ENCODE measurements around the gene NFXL1. TPM values are rescaled to one million over a fixed set of nuclear protein-coding genes. Genes with fewer than 3 reads are reported as not detected.

Gene NFXL1
- total RNA-seq, 2 donors from 2014 or later: 12.1 to 21.9 TPM

GRCh38 chr4:47873877-47874541 lies 40.4 kb downstream of the NFXL1 start:
- Mint-ChIP-seq H3K4me1 (ENCODE audit: low read depth in 2 of 2) (peaks cover 10 to 11% of the 10 kb centered on the region in 2 donors), H3K36me3 (peaks cover 44% of the 10 kb centered on the region), H3K4me3 (peak overlapping the region; percentile 26), H3K27me3 (no peaks in the 10 kb centered on the region), H3K27ac (no peak overlapping the region), H3K9me3 (no peaks in the 10 kb centered on the region)
- ATAC-seq: peak in 1 of 2 donors; percentile 87
- no peak for DNase-seq (ENCODE audit: low spot score)

- ATAC-seq: no peak
- no peak for DNase-seq (ENCODE audit: low spot score)
- Mint-ChIP-seq H3K9me3 (no peaks in the 10 kb centered on the region), H3K27me3 (no peaks in the 10 kb centered on the region), H3K4me3 (no peak overlapping the region), H3K27ac (no peak overlapping the region), H3K4me1 (ENCODE audit: low read depth in 2 of 2) (no peaks in the 10 kb centered on the region), H3K36me3 (no peaks in the 10 kb centered on the region)
These were observed 50.9 kb downstream of the NFXL1 start for GRCh38 chr4:47863486-47863885.

- Mint-ChIP-seq H3K27me3 (no peaks in the 10 kb centered on the region), H3K27ac (no peak overlapping the region), H3K9me3 (no peaks in the 10 kb centered on the region), H3K4me1 (ENCODE audit: low read depth in 2 of 2) (no peaks in the 10 kb centered on the region), H3K4me3 (no peak overlapping the region), H3K36me3 (no peaks in the 10 kb centered on the region)
- no peak for DNase-seq (ENCODE audit: low spot score)
- ATAC-seq: no peak
These were observed 52.1 kb downstream of the NFXL1 start for GRCh38 chr4:47862297-47862696.

- no peak overlapping the region for H3K27ac Mint-ChIP-seq
- H3K4me1 Mint-ChIP-seq (ENCODE audit: low read depth in 2 of 2): no peaks in the 10 kb centered on the region
- ATAC-seq: no peak
- no peaks in the 10 kb centered on the region for H3K36me3 Mint-ChIP-seq
- H3K9me3 Mint-ChIP-seq: no peaks in the 10 kb centered on the region
- no peaks in the 10 kb centered on the region for H3K27me3 Mint-ChIP-seq
- DNase-seq (ENCODE audit: low spot score): no peak
- no peak overlapping the region for H3K4me3 Mint-ChIP-seq
These were observed 54.1 kb downstream of the NFXL1 start for GRCh38 chr4:47860305-47860704.

GRCh38 chr4:47858006-47858405 lies 56.4 kb downstream of the NFXL1 start:
- Mint-ChIP-seq H3K4me1 (ENCODE audit: low read depth in 2 of 2) (peaks cover 0 to 2% of the 10 kb centered on the region in 2 donors), H3K4me3 (no peak overlapping the region), H3K27ac (no peak overlapping the region), H3K9me3 (no peaks in the 10 kb centered on the region), H3K36me3 (peaks cover 8% of the 10 kb centered on the region), H3K27me3 (no peaks in the 10 kb centered on the region)
- no peak for ATAC-seq
- no peak for DNase-seq (ENCODE audit: low spot score)

- Mint-ChIP-seq H3K36me3 (peaks cover 14% of the 10 kb centered on the region), H3K4me1 (ENCODE audit: low read depth in 2 of 2) (peaks cover 0 to 2% of the 10 kb centered on the region in 2 donors), H3K27me3 (no peaks in the 10 kb centered on the region), H3K27ac (no peak overlapping the region), H3K4me3 (no peak overlapping the region), H3K9me3 (no peaks in the 10 kb centered on the region)
- ATAC-seq: no peak
- no peak for DNase-seq (ENCODE audit: low spot score)
These were observed 57.7 kb downstream of the NFXL1 start for GRCh38 chr4:47856713-47857112.

GRCh38 chr4:47855350-47855749 lies 59.0 kb downstream of the NFXL1 start:
- no peak overlapping the region for H3K4me3 Mint-ChIP-seq
- no peak for ATAC-seq
- H3K9me3 Mint-ChIP-seq: no peaks in the 10 kb centered on the region
- DNase-seq (ENCODE audit: low spot score): no peak
- H3K36me3 Mint-ChIP-seq: peaks cover 14% of the 10 kb centered on the region
- no peak overlapping the region for H3K27ac Mint-ChIP-seq
- H3K4me1 Mint-ChIP-seq (ENCODE audit: low read depth in 2 of 2): peaks cover 0 to 2% of the 10 kb centered on the region in 2 donors
- no peaks in the 10 kb centered on the region for H3K27me3 Mint-ChIP-seq

- H3K4me3 Mint-ChIP-seq: no peak overlapping the region
- no peak overlapping the region for H3K27ac Mint-ChIP-seq
- DNase-seq (ENCODE audit: low spot score) (no peak), ATAC-seq (no peak)
- no peaks in the 10 kb centered on the region for H3K9me3 Mint-ChIP-seq
- peaks cover 19% of the 10 kb centered on the region for H3K36me3 Mint-ChIP-seq
- no peaks in the 10 kb centered on the region for H3K27me3 Mint-ChIP-seq
- peaks cover 0 to 2% of the 10 kb centered on the region in 2 donors for H3K4me1 Mint-ChIP-seq (ENCODE audit: low read depth in 2 of 2)
These were observed 62.2 kb downstream of the NFXL1 start for GRCh38 chr4:47852136-47852535.

GRCh38 chr4:47849466-47849865 lies 64.9 kb downstream of the NFXL1 start:
- no peaks in the 10 kb centered on the region for H3K9me3 Mint-ChIP-seq
- peaks cover 19% of the 10 kb centered on the region for H3K36me3 Mint-ChIP-seq
- ATAC-seq (no peak), DNase-seq (ENCODE audit: low spot score) (no peak)
- peaks cover 0 to 2% of the 10 kb centered on the region in 2 donors for H3K4me1 Mint-ChIP-seq (ENCODE audit: low read depth in 2 of 2)
- H3K27me3 Mint-ChIP-seq: no peaks in the 10 kb centered on the region
- no peak overlapping the region for H3K27ac Mint-ChIP-seq
- no peak overlapping the region for H3K4me3 Mint-ChIP-seq

- H3K36me3 Mint-ChIP-seq: peaks cover 18% of the 10 kb centered on the region
- no peak overlapping the region for H3K4me3 Mint-ChIP-seq
- no peaks in the 10 kb centered on the region for H3K27me3 Mint-ChIP-seq
- H3K4me1 Mint-ChIP-seq (ENCODE audit: low read depth in 2 of 2): no peaks in the 10 kb centered on the region
- DNase-seq (ENCODE audit: low spot score): no peak
- no peak overlapping the region for H3K27ac Mint-ChIP-seq
- H3K9me3 Mint-ChIP-seq: no peaks in the 10 kb centered on the region
- no peak for ATAC-seq
These were observed 66.3 kb downstream of the NFXL1 start for GRCh38 chr4:47848041-47848440.

GRCh38 chr4:47842985-47843384 lies 71.4 kb downstream of the NFXL1 start:
- peaks cover 10% of the 10 kb centered on the region for H3K36me3 Mint-ChIP-seq
- ATAC-seq: no peak
- no peak overlapping the region for H3K4me3 Mint-ChIP-seq

GRCh38 chr4:47840291-47840690 lies 74.1 kb downstream of the NFXL1 start:
- H3K9me3 Mint-ChIP-seq: no peaks in the 10 kb centered on the region
- no peak overlapping the region for H3K4me3 Mint-ChIP-seq
- peaks cover 13 to 14% of the 10 kb centered on the region in 2 donors for H3K4me1 Mint-ChIP-seq (ENCODE audit: low read depth in 2 of 2)
- peaks cover 7% of the 10 kb centered on the region for H3K36me3 Mint-ChIP-seq
- H3K27ac Mint-ChIP-seq: no peak overlapping the region
- no peak for DNase-seq (ENCODE audit: low spot score)
- H3K27me3 Mint-ChIP-seq: peaks cover 0 to 4% of the 10 kb centered on the region in 2 donors
- no peak for ATAC-seq

More at GRCh38 chr4:47842985-47843384, 71.4 kb downstream of the NFXL1 start:
- peaks cover 0 to 2% of the 10 kb centered on the region in 2 donors for H3K27me3 Mint-ChIP-seq
- H3K4me1 Mint-ChIP-seq (ENCODE audit: low read depth in 2 of 2): peaks cover 0 to 2% of the 10 kb centered on the region in 2 donors
- DNase-seq (ENCODE audit: low spot score): no peak
- H3K27ac Mint-ChIP-seq: no peak overlapping the region
- no peaks in the 10 kb centered on the region for H3K9me3 Mint-ChIP-seq

GRCh38 chr4:47839259-47839658 lies 75.1 kb downstream of the NFXL1 start:
- Mint-ChIP-seq H3K9me3 (no peaks in the 10 kb centered on the region), H3K4me1 (ENCODE audit: low read depth in 2 of 2) (peaks cover 13 to 14% of the 10 kb centered on the region in 2 donors), H3K27me3 (peaks cover 2 to 5% of the 10 kb centered on the region in 2 donors), H3K27ac (no peak overlapping the region), H3K4me3 (no peak overlapping the region), H3K36me3 (peaks cover 7% of the 10 kb centered on the region)
- DNase-seq (ENCODE audit: low spot score) (no peak), ATAC-seq (peak in 1 of 2 donors; percentile 85)

- Mint-ChIP-seq H3K4me1 (ENCODE audit: low read depth in 2 of 2) (peaks cover 13 to 14% of the 10 kb centered on the region in 2 donors), H3K36me3 (no peaks in the 10 kb centered on the region), H3K4me3 (no peak overlapping the region), H3K27ac (no peak overlapping the region), H3K27me3 (peaks cover 6 to 10% of the 10 kb centered on the region in 2 donors), H3K9me3 (no peaks in the 10 kb centered on the region)
- ATAC-seq (no peak), DNase-seq (ENCODE audit: low spot score) (no peak)
These were observed 75.9 kb downstream of the NFXL1 start for GRCh38 chr4:47838445-47838844.

- ATAC-seq: no peak
- no peaks in the 10 kb centered on the region for H3K9me3 Mint-ChIP-seq
- H3K4me1 Mint-ChIP-seq (ENCODE audit: low read depth in 2 of 2): peaks cover 13 to 14% of the 10 kb centered on the region in 2 donors
- no peak for DNase-seq (ENCODE audit: low spot score)
- no peak within 1 kb of the TSS for H3K27ac Mint-ChIP-seq
- peaks cover 8 to 15% of the 10 kb centered on the region in 2 donors for H3K27me3 Mint-ChIP-seq
- peak within 1 kb of the TSS; percentile 80 for H3K4me3 Mint-ChIP-seq
- peaks cover 3% of the 10 kb centered on the region for H3K36me3 Mint-ChIP-seq
These were observed 76.5 kb downstream of the NFXL1 start, which contains the start of gene CORIN for GRCh38 chr4:47837908-47838294. Gene CORIN (minus strand): TSS chr4:47838067. CDS start chr4:47837949, 118 bp downstream.
